Neutrophil (primary cell): ENCODE results near the gene EME2.
"Not testable (repeated sequence)": the region's sequence is repeated elsewhere in the genome, so short reads cannot be mapped to it uniquely, and the experiment has no call there.

Source experiments
- H3K27ac ChIP-seq: fragments of 200-600 bp; sonication (generic); 2 replicates; pipeline ENCODE4 v1.5.1; 2016; ENCODE audit warnings: mild to moderate bottlenecking, moderate library complexity
- H3K27me3 ChIP-seq: fragments of 200-600 bp; sonication (generic); 2 replicates; pipeline ENCODE4 v1.6.0; 2016; ENCODE audit warnings: mild to moderate bottlenecking
- H3K36me3 ChIP-seq: fragments of 200-600 bp; sonication (generic); 2 replicates; pipeline ENCODE4 v1.5.1; 2017
- H3K4me1 ChIP-seq, 2 experiments: fragments of 200-600 bp in 1 of 2; sonication (generic) in 1 of 2; 1 replicate in 1 of 2; 2 replicates in 1 of 2; pipeline versions ENCODE4 v1.5.1 to v1.6.1; 2013 to 2016; ENCODE audit warnings: low read depth in 1 of 2, low read length in 1 of 2, mild to moderate bottlenecking in 1 of 2, moderate library complexity in 1 of 2; ENCODE audit not compliant: control insufficient read depth in 1 of 2, insufficient read depth in 1 of 2
- H3K4me3 ChIP-seq, 2 experiments: fragments of 200-600 bp in 1 of 2; sonication (generic) in 1 of 2; 1 replicate in 1 of 2; 2 replicates in 1 of 2; pipeline ENCODE4 v1.5.1; 2013 to 2016; ENCODE audit warnings: low read depth in 1 of 2, low read length in 1 of 2, mild to moderate bottlenecking in 1 of 2, moderate library complexity in 1 of 2
- H3K9me3 ChIP-seq: fragments of 200-600 bp; sonication (generic); 2 replicates; pipeline ENCODE4 v1.5.1; 2016
- CTCF ChIP-seq: fragments of 200-600 bp; sonication (generic); IDR thresholded peaks from 2 replicates; pipeline ENCODE4 v1.5.1; 2016; ENCODE audit warnings: antibody characterized with exemption

Gene EME2

GRCh38 chr16:1732071-1732470 is 40.5 kb upstream of the EME2 start:
- no peak overlapping the region for H3K4me3 ChIP-seq
- peaks cover 70% of the 10 kb centered on the region for H3K36me3 ChIP-seq
- H3K4me1 ChIP-seq, result peaks cover 7 to 9% of the 10 kb centered on the region in 2 experiments
- H3K9me3 ChIP-seq, result no peaks in the 10 kb centered on the region
- TF ChIP-seq CTCF, result no peak
- H3K27ac ChIP-seq, result peak overlapping the region; percentile 56
- H3K27me3 ChIP-seq, result no peaks in the 10 kb centered on the region

GRCh38 chr16:1732551-1732987 is 40.0 kb upstream of the EME2 start:
- not testable (repeated sequence) for H3K4me3 ChIP-seq, H3K27ac ChIP-seq, H3K9me3 ChIP-seq, H3K27me3 ChIP-seq, H3K4me1 ChIP-seq
- H3K36me3 ChIP-seq, result peaks cover 65% of the 10 kb centered on the region

- H3K36me3 ChIP-seq, result peaks cover 50% of the 10 kb centered on the region
- H3K27ac ChIP-seq, result no peak overlapping the region
- H3K27me3 ChIP-seq, result no peaks in the 10 kb centered on the region
- H3K4me1 ChIP-seq, result peaks cover 7 to 9% of the 10 kb centered on the region in 2 experiments
- H3K4me3 ChIP-seq, result no peak overlapping the region
- no peaks in the 10 kb centered on the region for H3K9me3 ChIP-seq
- no peak for TF ChIP-seq CTCF
These were observed 38.5 kb upstream of the EME2 start for GRCh38 chr16:1734123-1734522.

GRCh38 chr16:1734816-1735215 is 37.8 kb upstream of the EME2 start:
- TF ChIP-seq CTCF, result no peak
- Histone ChIP-seq H3K4me3 (no peak overlapping the region), H3K9me3 (no peaks in the 10 kb centered on the region), H3K36me3 (peaks cover 43% of the 10 kb centered on the region), H3K27me3 (no peaks in the 10 kb centered on the region), H3K27ac (no peak overlapping the region), H3K4me1 (peaks cover 7 to 9% of the 10 kb centered on the region in 2 experiments)

GRCh38 chr16:1740234-1740633 is 32.4 kb upstream of the EME2 start:
- H3K36me3 ChIP-seq, result peaks cover 32% of the 10 kb centered on the region
- H3K4me3 ChIP-seq, result no peak overlapping the region
- no peak overlapping the region for H3K27ac ChIP-seq
- no peaks in the 10 kb centered on the region for H3K9me3 ChIP-seq
- H3K27me3 ChIP-seq, result no peaks in the 10 kb centered on the region
- no peaks in the 10 kb centered on the region for H3K4me1 ChIP-seq
- TF ChIP-seq CTCF, result no peak

GRCh38 chr16:1740781-1741490 is 31.7 kb upstream of the EME2 start:
- Histone ChIP-seq H3K27me3 (no peaks in the 10 kb centered on the region), H3K9me3 (no peaks in the 10 kb centered on the region), H3K4me1 (no peaks in the 10 kb centered on the region), H3K27ac (no peak overlapping the region), H3K36me3 (peaks cover 39% of the 10 kb centered on the region), H3K4me3 (no peak overlapping the region)
- TF ChIP-seq CTCF, result no peak
